ENCODE measurements around the gene BRK1. TPM values are rescaled to one million over a fixed set of nuclear protein-coding genes. Genes with fewer than 3 reads are reported as not detected.

BRK1 gene
- total RNA-seq, result 73.0 and 83.7 TPM in 2 replicates

GRCh38 chr3:10115326-10116137 lies at the start of gene BRK1:
Gene BRK1, plus strand, starts transcription at chr3:10115675. Its CDS starts 27 bp downstream, at chr3:10115702.

GRCh38 chr3:10108091-10108490 lies 7.4 kb upstream of the BRK1 start, which contains the start of gene FANCD2OS:
Gene FANCD2OS, minus strand, starts transcription at chr3:10108255. Its CDS starts 3,481 bp downstream, at chr3:10104774.

GRCh38 chr3:10164546-10165393 lies 49.3 kb downstream of the BRK1 start, which contains the start of gene IRAK2:
Gene IRAK2, plus strand, starts transcription at chr3:10164919. Its CDS starts 36 bp downstream, at chr3:10164955.

Other genes starting within 250 kb of the BRK1 start
- not detected in 2 replicates for gene CIDEC, start 235.4 kb upstream of the BRK1 start, total RNA-seq
- gene JAGN1, start 225.1 kb upstream of the BRK1 start, total RNA-seq, result 28.4 and 30.7 TPM in 2 replicates
- gene IL17RE, start 212.8 kb upstream of the BRK1 start, total RNA-seq, result 3.2 and 6.9 TPM in 2 replicates
- gene IL17RC, start 198.6 kb upstream of the BRK1 start, total RNA-seq, result 63.6 and 69.1 TPM in 2 replicates
- 20.1 and 29.8 TPM in 2 replicates for gene CRELD1, start 181.8 kb upstream of the BRK1 start, total RNA-seq
- 4.9 and 6.0 TPM in 2 replicates for gene PRRT3, start 163.3 kb upstream of the BRK1 start, total RNA-seq
- 37.6 and 69.6 TPM in 2 replicates for gene EMC3, start 128.8 kb upstream of the BRK1 start, total RNA-seq
- gene FANCD2, start 89.2 kb upstream of the BRK1 start, total RNA-seq, result 3.4 and 4.6 TPM in 2 replicates
- gene FANCD2OS, start 7.4 kb upstream of the BRK1 start, total RNA-seq, result not detected in 2 replicates
- 33.5 and 41.9 TPM in 2 replicates for gene VHL, start 26.1 kb downstream of the BRK1 start, total RNA-seq
- gene IRAK2, start 49.2 kb downstream of the BRK1 start, total RNA-seq, result 5.0 and 5.6 TPM in 2 replicates
- gene TATDN2, start 132.8 kb downstream of the BRK1 start, total RNA-seq, result 21.6 and 25.5 TPM in 2 replicates
- 0.32 and 0.36 TPM in 2 replicates for gene GHRL, start 177.3 kb downstream of the BRK1 start, total RNA-seq
- gene SEC13, start 205.4 kb downstream of the BRK1 start, total RNA-seq, result 264 and 268 TPM in 2 replicates

Data from hair follicle dermal papilla cell (primary cell).